HCT116 (cell line): ENCODE measurements around the gene SLC9B1. TPM values are rescaled to one million over a fixed set of nuclear protein-coding genes. Genes with fewer than 3 reads are reported as not detected.
"Not testable (repeated sequence)": the region's sequence is repeated elsewhere in the genome, so short reads cannot be mapped to it uniquely, and the experiment has no call there.

Source experiments
- ATAC-seq: fragments of 200-7000 bp; cut with Tn5 transposase; 2 replicates; pipeline ENCODE4 v1.9.1; 2020; ENCODE audit warnings: mild to moderate bottlenecking, moderate library complexity
- BruUV-seq: library from RNA; stranded (reverse); fragments of 400-500 nt; replicated peaks from 2 replicates; lab custom pipeline; 2021; lab: Mats Ljungman, UMichigan
- CTCF ChIA-PET: fragments of 300-600 bp; sonication (Branson Sonifier 250); formaldehyde crosslinking; loops from one replicate; lab custom pipeline; 2021; ENCODE audit warnings: antibody characterized with exemption; lab: Charles Lee
- POLR2A ChIA-PET: fragments of 300-600, 350-600 bp; sonication (Branson Sonifier 250); formaldehyde crosslinking; loops from one replicate; lab custom pipeline; 2021; ENCODE audit warnings: antibody characterized with exemption; lab: Charles Lee
- RAD21 ChIA-PET, 2 experiments: fragments of 300-600 bp; sonication (Branson Sonifier 250); formaldehyde crosslinking; loops; one replicate each; lab custom pipeline; 2023; ENCODE audit warnings: low total read pairs in 2 of 2; ENCODE audit not compliant: uncharacterized antibody in 2 of 2, unreplicated experiment in 2 of 2, low non-redundant PET in 1 of 2; lab: Charles Lee
- DNase-seq: peaks from one replicate; pipeline ENCODE4 v3.0.0-alpha.2; 2010; ENCODE audit warnings: low read depth, low spot score
- H2AFZ ChIP-seq: fragments of 200-600 bp; shearing (Covaris generic), sonication (generic); 2 replicates; pipeline ENCODE4 v1.6.1; 2017; ENCODE audit warnings: low read depth, mixed run types, mixed read lengths, antibody characterized with exemption, low read length; ENCODE audit not compliant: poor library complexity, severe bottlenecking
- H3K27ac ChIP-seq: 2 replicates; pipeline ENCODE4 v1.5.1; 2012; ENCODE audit warnings: low read depth, low read length
- H3K27me3 ChIP-seq: fragments of 200-600 bp; sonication (generic); 2 replicates; pipeline ENCODE4 v1.6.1; 2016; ENCODE audit warnings: mixed run types, low read length, mixed read lengths; ENCODE audit not compliant: insufficient read depth
- H3K36me3 ChIP-seq, 2 experiments: fragments of 200-500 bp in 1 of 2; fragments of 200-600 bp in 1 of 2; sonication (Bioruptor generic) in 1 of 2; sonication (generic) in 1 of 2; 2 replicates each; pipeline versions ENCODE4 v1.5.1 to v1.6.1; 2014 to 2016; ENCODE audit warnings: low read length in 2 of 2, inconsistent platforms in 1 of 2, mixed read lengths in 1 of 2, mixed run types in 1 of 2; ENCODE audit not compliant: insufficient read depth in 2 of 2, control insufficient read depth in 1 of 2
- H3K4me1 ChIP-seq, 2 experiments: fragments of 200-600 bp in 1 of 2; sonication (generic) in 1 of 2; 2 replicates each; pipeline versions ENCODE4 v1.5.1 to v1.6.1; 2012 to 2017; ENCODE audit warnings: low read length in 2 of 2, inconsistent platforms in 1 of 2, mild to moderate bottlenecking in 1 of 2, mixed read lengths in 1 of 2, mixed run types in 1 of 2, moderate library complexity in 1 of 2; ENCODE audit not compliant: insufficient read depth in 2 of 2, control insufficient read depth in 1 of 2
- H3K4me2 ChIP-seq: fragments of 200-600 bp; sonication (generic); 2 replicates; pipeline ENCODE4 v1.6.1; 2017; ENCODE audit warnings: mixed run types, low read length, mixed read lengths
- H3K4me3 ChIP-seq, 2 experiments: fragments of 200-600 bp in 1 of 2; sonication (generic) in 1 of 2; replicated peaks in 1 of 2; 2 replicates each; pipeline ENCODE4 v1.5.1; 2011 to 2016; ENCODE audit warnings: low read length in 2 of 2, control low read depth in 1 of 2, low read depth in 1 of 2, mild to moderate bottlenecking in 1 of 2, mixed read lengths in 1 of 2, mixed run types in 1 of 2
- H3K79me2 ChIP-seq: fragments of 200-600 bp; sonication (generic); 2 replicates; pipeline ENCODE4 v1.6.1; 2017; ENCODE audit warnings: mild to moderate bottlenecking, mixed run types, low read length, moderate library complexity, mixed read lengths; ENCODE audit not compliant: insufficient read depth
- H3K9ac ChIP-seq: fragments of 200-600 bp; sonication (generic); 2 replicates; pipeline ENCODE4 v1.6.1; 2016; ENCODE audit warnings: low read length, mixed read lengths
- H3K9me2 ChIP-seq: fragments of 200-600 bp; sonication (generic), shearing (Covaris generic); 2 replicates; pipeline ENCODE4 v1.6.1; 2017; ENCODE audit warnings: mixed run types, mild to moderate bottlenecking, moderate library complexity; ENCODE audit not compliant: insufficient read depth
- H3K9me3 ChIP-seq, 2 experiments: fragments of 200-500 bp in 1 of 2; fragments of 200-600 bp in 1 of 2; sonication (Bioruptor generic) in 1 of 2; sonication (generic) in 1 of 2; 2 replicates each; pipeline ENCODE4 v1.6.1; 2014 to 2017; ENCODE audit warnings: low read length in 2 of 2, mixed read lengths in 2 of 2, inconsistent platforms in 1 of 2, low read depth in 1 of 2, mild to moderate bottlenecking in 1 of 2, mixed run types in 1 of 2, moderate library complexity in 1 of 2; ENCODE audit not compliant: control insufficient read depth in 1 of 2, insufficient read depth in 1 of 2
- H4K20me1 ChIP-seq: fragments of 200-600 bp; sonication (generic), shearing (Covaris generic); 2 replicates; pipeline ENCODE4 v1.6.1; 2017; ENCODE audit warnings: mixed run types, mild to moderate bottlenecking, moderate library complexity; ENCODE audit not compliant: insufficient read depth
- CBX3 ChIP-seq: IDR thresholded peaks from 2 replicates; pipeline ENCODE4 v1.6.1; 2012; ENCODE audit warnings: low read depth
- ELF1 ChIP-seq: IDR thresholded peaks from 2 replicates; pipeline ENCODE4 v1.6.1; 2012; ENCODE audit warnings: low read depth, borderline replicate concordance
- EZH2 ChIP-seq: fragments of 200-600 bp; sonication (generic); IDR thresholded peaks from 2 replicates; pipeline ENCODE4 v1.6.1; 2017; ENCODE audit warnings: antibody characterized with exemption, mixed run types
- POLR2AphosphoS5 ChIP-seq: IDR thresholded peaks from 2 replicates; pipeline ENCODE4 v1.6.1; 2011; ENCODE audit warnings: mild to moderate bottlenecking, low read depth, low read length, moderate library complexity
- SRF ChIP-seq: IDR thresholded peaks from 2 replicates; pipeline ENCODE4 v1.6.1; 2012; ENCODE audit warnings: low read depth
- TCF7L2 ChIP-seq: IDR thresholded peaks from 2 replicates; pipeline ENCODE4 v1.7.0; 2011; ENCODE audit warnings: borderline replicate concordance, inconsistent platforms; ENCODE audit not compliant: insufficient read depth, insufficient read length; ENCODE audit errors: extremely low read depth
- YY1 ChIP-seq: IDR thresholded peaks from 2 replicates; pipeline ENCODE4 v1.6.1; 2011; ENCODE audit warnings: low read length, low read depth, moderate library complexity, mild to moderate bottlenecking; ENCODE audit not compliant: insufficient replicate concordance; ENCODE audit errors: extremely low read depth
- intact Hi-C: fragments of 100-400 bp; cut with micrococcal nuclease; formaldehyde crosslinking; loops from 2 replicates; pipeline ENCODE4 v1.10.0; 2022
- total RNA-seq: library from RNA; stranded (reverse); gene quantifications from one replicate; pipeline ENCODE4 v1.2.1, GENCODE V29; 2021; ENCODE audit not compliant: unreplicated experiment
- TF ChIP-seq, protein P1 (sequence below), 3 experiments: fragments of 200-600 bp in 1 of 3; sonication (generic) in 1 of 3; IDR thresholded peaks in 2 of 3; conservative IDR thresholded peaks in 1 of 3; 2 replicates each; pipeline ENCODE4 v1.5.1; 2012 to 2017; ENCODE audit warnings: low read depth in 2 of 3, low read length in 2 of 3, antibody characterized with exemption in 1 of 3, borderline replicate concordance in 1 of 3, control low read depth in 1 of 3, mild to moderate bottlenecking in 1 of 3, mixed read lengths in 1 of 3, mixed run types in 1 of 3, moderate library complexity in 1 of 3; ENCODE audit not compliant: insufficient read depth in 1 of 3
- TF ChIP-seq, protein P2 (sequence below): IDR thresholded peaks from 2 replicates; pipeline ENCODE4 v1.6.1; 2012
- TF ChIP-seq, protein P3 (sequence below): IDR thresholded peaks from 2 replicates; pipeline ENCODE4 v1.6.1; 2011; ENCODE audit warnings: mild to moderate bottlenecking, low read length, moderate library complexity; ENCODE audit not compliant: insufficient replicate concordance; ENCODE audit errors: extremely low read depth

The SLC9B1 gene
- total RNA-seq, 1 experiment from 2014 or later, result 0.74 TPM

DNA sequence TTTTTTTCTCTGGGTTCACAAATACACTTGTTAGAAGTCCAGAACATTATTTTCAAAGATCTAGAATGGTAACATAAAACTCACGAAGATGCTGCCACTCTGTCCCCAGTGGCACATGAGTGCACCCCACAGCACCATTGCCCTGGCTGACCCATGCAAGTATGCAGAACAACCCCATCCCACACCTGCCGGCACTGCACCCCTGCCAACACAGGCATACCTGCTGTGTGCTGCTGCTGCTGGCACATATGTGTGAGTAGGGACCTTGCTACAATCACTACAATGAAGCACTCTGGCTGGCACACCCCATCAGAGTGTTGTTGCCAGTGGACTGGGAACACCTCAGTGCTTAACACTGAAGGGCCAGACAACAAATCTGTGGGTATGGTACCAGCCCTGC lies 83.8 kb downstream of the SLC9B1 start (continued):
- TF ChIP-seq TCF7L2, result no peak

DNA sequence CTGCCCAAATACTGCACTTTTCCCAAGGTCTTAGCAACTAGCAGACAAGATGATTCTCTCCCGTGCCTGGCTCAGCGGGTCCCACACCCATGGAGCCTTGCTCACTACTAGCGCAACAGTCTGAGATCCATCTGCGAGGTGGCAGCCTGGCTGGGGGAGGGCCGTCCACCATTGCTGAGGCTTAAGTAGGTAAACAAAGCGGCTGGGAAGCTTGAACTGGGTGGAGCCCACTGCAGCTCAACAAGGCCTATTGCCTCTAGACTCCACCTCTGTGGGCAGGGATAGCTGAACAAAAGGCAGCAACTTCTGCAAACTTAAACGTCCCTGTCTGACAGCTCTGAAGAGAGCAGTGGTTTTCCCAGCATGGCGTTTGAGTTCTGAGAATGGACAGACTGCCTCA lies 99.8 kb downstream of the SLC9B1 start:
- H3K9ac ChIP-seq, H4K20me1 ChIP-seq, H3K27ac ChIP-seq, H3K4me2 ChIP-seq, POLR2A ChIA-PET, ATAC-seq, H3K4me3 ChIP-seq, H3K36me3 ChIP-seq, intact Hi-C loops, H3K4me1 ChIP-seq, CTCF ChIA-PET, H2AFZ ChIP-seq, H3K79me2 ChIP-seq, H3K9me2 ChIP-seq, RAD21 ChIA-PET, H3K27me3 ChIP-seq, DNase-seq, BruUV-seq, H3K9me3 ChIP-seq: not testable (repeated sequence)

DNA sequence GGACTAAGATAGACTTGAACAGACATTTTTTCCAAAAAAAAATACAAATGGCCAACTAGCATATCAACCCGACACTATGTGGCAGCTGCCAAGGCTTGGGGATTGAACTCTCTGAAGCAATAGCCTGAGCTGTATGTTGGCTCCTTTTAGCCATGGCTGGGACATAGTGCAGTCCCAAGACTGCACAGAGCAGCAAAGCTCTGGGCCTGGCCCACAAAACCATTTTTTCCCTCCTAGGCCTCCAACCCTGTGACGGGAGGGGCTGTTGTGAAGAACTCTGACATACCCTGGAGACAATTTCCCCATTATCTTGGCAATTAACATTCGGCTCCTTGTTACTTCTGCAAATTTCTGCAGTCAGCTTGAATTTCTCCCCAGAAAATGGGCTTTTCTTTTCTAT lies 100.6 kb downstream of the SLC9B1 start:
- H4K20me1 ChIP-seq, result no peaks in the 10 kb centered on the region
- BruUV-seq, result no TSS peak
- no peaks in the 10 kb centered on the region for H3K36me3 ChIP-seq
- H3K79me2 ChIP-seq, result no peaks in the 10 kb centered on the region
- intact Hi-C loops, result no loop called here
- TF ChIP-seq YY1 (no peak), CBX3 (no peak), ELF1 (no peak), POLR2AphosphoS5 (no peak), SRF (no peak), EZH2 (no peak)
- TF ChIP-seq, protein P1, sequence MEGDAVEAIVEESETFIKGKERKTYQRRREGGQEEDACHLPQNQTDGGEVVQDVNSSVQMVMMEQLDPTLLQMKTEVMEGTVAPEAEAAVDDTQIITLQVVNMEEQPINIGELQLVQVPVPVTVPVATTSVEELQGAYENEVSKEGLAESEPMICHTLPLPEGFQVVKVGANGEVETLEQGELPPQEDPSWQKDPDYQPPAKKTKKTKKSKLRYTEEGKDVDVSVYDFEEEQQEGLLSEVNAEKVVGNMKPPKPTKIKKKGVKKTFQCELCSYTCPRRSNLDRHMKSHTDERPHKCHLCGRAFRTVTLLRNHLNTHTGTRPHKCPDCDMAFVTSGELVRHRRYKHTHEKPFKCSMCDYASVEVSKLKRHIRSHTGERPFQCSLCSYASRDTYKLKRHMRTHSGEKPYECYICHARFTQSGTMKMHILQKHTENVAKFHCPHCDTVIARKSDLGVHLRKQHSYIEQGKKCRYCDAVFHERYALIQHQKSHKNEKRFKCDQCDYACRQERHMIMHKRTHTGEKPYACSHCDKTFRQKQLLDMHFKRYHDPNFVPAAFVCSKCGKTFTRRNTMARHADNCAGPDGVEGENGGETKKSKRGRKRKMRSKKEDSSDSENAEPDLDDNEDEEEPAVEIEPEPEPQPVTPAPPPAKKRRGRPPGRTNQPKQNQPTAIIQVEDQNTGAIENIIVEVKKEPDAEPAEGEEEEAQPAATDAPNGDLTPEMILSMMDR (IDR thresholded peaks at IDR 0.05 in 2 of 3, conservative IDR thresholded peaks at IDR 0.05 in 1 of 3; ENCODE audit: borderline replicate concordance in 1 of 3, insufficient read depth in 1 of 3, low read depth in 2 of 3, low read length in 2 of 3), result no peak
- TF ChIP-seq, protein P2, sequence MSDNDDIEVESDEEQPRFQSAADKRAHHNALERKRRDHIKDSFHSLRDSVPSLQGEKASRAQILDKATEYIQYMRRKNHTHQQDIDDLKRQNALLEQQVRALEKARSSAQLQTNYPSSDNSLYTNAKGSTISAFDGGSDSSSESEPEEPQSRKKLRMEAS, result no peak
- TF ChIP-seq, protein P3, sequence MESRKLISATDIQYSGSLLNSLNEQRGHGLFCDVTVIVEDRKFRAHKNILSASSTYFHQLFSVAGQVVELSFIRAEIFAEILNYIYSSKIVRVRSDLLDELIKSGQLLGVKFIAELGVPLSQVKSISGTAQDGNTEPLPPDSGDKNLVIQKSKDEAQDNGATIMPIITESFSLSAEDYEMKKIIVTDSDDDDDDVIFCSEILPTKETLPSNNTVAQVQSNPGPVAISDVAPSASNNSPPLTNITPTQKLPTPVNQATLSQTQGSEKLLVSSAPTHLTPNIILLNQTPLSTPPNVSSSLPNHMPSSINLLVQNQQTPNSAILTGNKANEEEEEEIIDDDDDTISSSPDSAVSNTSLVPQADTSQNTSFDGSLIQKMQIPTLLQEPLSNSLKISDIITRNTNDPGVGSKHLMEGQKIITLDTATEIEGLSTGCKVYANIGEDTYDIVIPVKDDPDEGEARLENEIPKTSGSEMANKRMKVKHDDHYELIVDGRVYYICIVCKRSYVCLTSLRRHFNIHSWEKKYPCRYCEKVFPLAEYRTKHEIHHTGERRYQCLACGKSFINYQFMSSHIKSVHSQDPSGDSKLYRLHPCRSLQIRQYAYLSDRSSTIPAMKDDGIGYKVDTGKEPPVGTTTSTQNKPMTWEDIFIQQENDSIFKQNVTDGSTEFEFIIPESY, result no peak
- no peak overlapping the region for H3K27ac ChIP-seq
- H3K9me3 ChIP-seq, result 0 out of 4 replicates have a peak, but pooled peaks cover 0 to 3% of the 10 kb centered on the region in 2 experiments
- H3K4me3 ChIP-seq, result no peak overlapping the region
- DNase-seq (no peak), ATAC-seq (no peak)
- H3K27me3 ChIP-seq, result no peaks in the 10 kb centered on the region
- no peaks in the 10 kb centered on the region for H3K9me2 ChIP-seq
- no peaks in the 10 kb centered on the region for H3K4me1 ChIP-seq
- RAD21 ChIA-PET, result no interaction called here
- CTCF ChIA-PET, result no interaction called here
- H3K4me2 ChIP-seq, result no peak overlapping the region
- no peak overlapping the region for H3K9ac ChIP-seq
- H2AFZ ChIP-seq, result no peak overlapping the region
- POLR2A ChIA-PET, result no interaction called here
